ENCODE results near the gene HECW1. TPM values are rescaled to one million over a fixed set of nuclear protein-coding genes. Genes with fewer than 3 reads are reported as not detected.
"Not testable (repeated sequence)": the region's sequence is repeated elsewhere in the genome, so short reads cannot be mapped to it uniquely, and the experiment has no call there.

The HECW1 gene
- total RNA-seq, 6 donors from 2014 or later: 0.10 to 1.0 (median 0.76) TPM; not detected in 1

DNA sequence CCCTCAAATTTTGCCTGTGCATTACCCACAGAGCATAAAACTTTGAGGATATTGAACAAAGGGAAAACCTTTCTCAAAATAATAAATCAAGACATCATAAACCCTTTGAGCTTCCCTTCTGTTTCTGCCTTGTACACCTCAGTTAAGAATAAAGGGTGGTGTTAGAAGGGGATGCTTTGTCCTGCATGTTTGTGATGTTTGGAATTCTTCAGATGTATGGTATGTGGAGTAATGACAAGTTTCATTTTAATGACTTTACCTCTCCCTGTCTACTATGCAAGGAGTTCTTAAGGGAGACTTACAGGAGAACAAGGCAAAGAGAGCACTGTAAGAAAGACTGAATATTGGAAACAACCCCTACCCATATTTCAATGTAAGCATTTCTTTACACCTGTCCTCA is 99.2 kb downstream of the HECW1 start:
- Histone ChIP-seq H3K27me3 (no peaks in the 10 kb centered on the region), H3K27ac (no peak overlapping the region), H3K4me3 (no peak overlapping the region), H3K9me3 (no peaks in the 10 kb centered on the region), H3K36me3 (no peaks in the 10 kb centered on the region), H3K4me1 (no peaks in the 10 kb centered on the region)
- no peak for DNase-seq
- TF ChIP-seq POLR2AphosphoS5 (IDR thresholded peaks at IDR 0.05): no peak
- TF ChIP-seq, protein P1, sequence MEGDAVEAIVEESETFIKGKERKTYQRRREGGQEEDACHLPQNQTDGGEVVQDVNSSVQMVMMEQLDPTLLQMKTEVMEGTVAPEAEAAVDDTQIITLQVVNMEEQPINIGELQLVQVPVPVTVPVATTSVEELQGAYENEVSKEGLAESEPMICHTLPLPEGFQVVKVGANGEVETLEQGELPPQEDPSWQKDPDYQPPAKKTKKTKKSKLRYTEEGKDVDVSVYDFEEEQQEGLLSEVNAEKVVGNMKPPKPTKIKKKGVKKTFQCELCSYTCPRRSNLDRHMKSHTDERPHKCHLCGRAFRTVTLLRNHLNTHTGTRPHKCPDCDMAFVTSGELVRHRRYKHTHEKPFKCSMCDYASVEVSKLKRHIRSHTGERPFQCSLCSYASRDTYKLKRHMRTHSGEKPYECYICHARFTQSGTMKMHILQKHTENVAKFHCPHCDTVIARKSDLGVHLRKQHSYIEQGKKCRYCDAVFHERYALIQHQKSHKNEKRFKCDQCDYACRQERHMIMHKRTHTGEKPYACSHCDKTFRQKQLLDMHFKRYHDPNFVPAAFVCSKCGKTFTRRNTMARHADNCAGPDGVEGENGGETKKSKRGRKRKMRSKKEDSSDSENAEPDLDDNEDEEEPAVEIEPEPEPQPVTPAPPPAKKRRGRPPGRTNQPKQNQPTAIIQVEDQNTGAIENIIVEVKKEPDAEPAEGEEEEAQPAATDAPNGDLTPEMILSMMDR (IDR thresholded peaks at IDR 0.05): no peak
- TF ChIP-seq EP300 (IDR thresholded peaks at IDR 0.05): no peak
- no peak for TF ChIP-seq POLR2A (IDR thresholded peaks at IDR 0.05)
- ATAC-seq (ENCODE audit: low FRiP score in 2 of 2): no peak

DNA sequence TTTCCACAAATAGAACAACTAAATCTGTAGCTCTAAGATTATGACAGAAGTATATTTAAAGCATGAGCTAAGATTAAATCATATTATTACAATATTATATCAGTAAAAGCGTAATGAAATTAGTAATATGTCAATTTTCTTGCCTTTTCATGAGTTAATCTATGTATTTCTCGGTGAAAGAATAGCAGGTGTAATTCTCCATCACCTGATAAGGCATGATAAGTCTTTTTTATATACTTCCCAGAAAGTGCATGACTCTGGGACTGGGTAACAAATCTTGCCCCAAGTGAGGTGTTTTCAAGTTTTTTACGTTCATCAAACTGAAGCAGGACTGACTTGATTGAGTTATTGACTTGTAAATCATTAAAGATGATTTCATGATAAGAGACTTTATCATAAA is 100.5 kb downstream of the HECW1 start:
- WGBS, 2 donors: 78 to 81% methylated on average over 3 of the region's 3 CpGs
- DNase-seq: no peak
- H3K27ac ChIP-seq: no peak overlapping the region
- no peak overlapping the region for H3K4me3 ChIP-seq
- TF ChIP-seq, protein P1 (IDR thresholded peaks at IDR 0.05): no peak
- TF ChIP-seq POLR2AphosphoS5 (IDR thresholded peaks at IDR 0.05) (no peak), POLR2A (IDR thresholded peaks at IDR 0.05) (no peak), EP300 (IDR thresholded peaks at IDR 0.05) (no peak)
- H3K27me3 ChIP-seq: no peaks in the 10 kb centered on the region
- ATAC-seq (ENCODE audit: low FRiP score in 2 of 2): no peak
- H3K9me3 ChIP-seq: no peaks in the 10 kb centered on the region
- H3K4me1 ChIP-seq: no peaks in the 10 kb centered on the region
- no peaks in the 10 kb centered on the region for H3K36me3 ChIP-seq

DNA sequence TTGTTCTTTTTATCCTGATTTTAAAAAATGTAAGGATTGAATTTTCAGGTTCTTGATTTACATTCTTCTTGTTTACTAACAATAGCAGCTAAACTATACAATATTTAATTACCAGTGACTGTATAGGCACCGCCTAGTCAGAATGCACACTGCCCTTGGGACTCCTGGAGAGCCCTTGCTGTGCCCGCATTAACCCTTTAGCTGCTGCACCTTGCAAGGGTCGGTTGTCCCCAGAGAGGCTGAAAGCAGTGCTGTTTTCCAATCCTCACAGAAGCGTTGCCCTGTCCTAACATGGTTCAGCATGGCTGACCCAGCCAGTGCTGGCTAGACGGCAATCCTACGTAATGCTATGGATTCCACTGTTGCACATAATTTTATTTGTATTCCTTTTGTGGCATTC is 102.6 kb downstream of the HECW1 start:
- Histone ChIP-seq H3K36me3 (no peaks in the 10 kb centered on the region), H3K4me1 (no peaks in the 10 kb centered on the region), H3K27ac (no peak overlapping the region), H3K9me3 (no peaks in the 10 kb centered on the region), H3K27me3 (no peaks in the 10 kb centered on the region), H3K4me3 (no peak overlapping the region)
- no peak for ATAC-seq (ENCODE audit: low FRiP score in 2 of 2)
- 72 to 74% methylated on average over 6 of the region's 6 CpGs for WGBS, 2 donors
- DNase-seq: no peak
- TF ChIP-seq POLR2AphosphoS5 (IDR thresholded peaks at IDR 0.05) (no peak), EP300 (IDR thresholded peaks at IDR 0.05) (no peak), POLR2A (IDR thresholded peaks at IDR 0.05) (no peak)
- TF ChIP-seq, protein P1 (IDR thresholded peaks at IDR 0.05): no peak

DNA sequence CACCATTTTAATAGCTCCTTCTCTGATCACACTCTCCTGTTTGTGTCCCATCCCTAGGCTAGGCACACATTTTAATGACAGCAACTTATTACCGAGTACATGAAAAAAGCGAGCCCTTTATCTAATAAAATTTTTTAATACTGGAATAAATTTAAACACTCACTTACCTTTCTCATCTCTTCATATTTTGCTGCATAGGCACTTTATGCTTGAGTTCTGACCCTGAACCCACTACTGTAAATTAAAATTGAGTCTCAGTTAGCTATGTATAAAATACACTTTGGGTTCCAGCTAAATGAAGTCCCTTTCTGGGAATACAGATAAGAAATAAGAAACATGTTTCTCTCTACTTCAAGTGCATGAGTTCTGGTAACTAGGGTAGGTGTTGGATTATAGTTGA is 104.6 kb downstream of the HECW1 start:
- no peaks in the 10 kb centered on the region for H3K4me1 ChIP-seq

DNA sequence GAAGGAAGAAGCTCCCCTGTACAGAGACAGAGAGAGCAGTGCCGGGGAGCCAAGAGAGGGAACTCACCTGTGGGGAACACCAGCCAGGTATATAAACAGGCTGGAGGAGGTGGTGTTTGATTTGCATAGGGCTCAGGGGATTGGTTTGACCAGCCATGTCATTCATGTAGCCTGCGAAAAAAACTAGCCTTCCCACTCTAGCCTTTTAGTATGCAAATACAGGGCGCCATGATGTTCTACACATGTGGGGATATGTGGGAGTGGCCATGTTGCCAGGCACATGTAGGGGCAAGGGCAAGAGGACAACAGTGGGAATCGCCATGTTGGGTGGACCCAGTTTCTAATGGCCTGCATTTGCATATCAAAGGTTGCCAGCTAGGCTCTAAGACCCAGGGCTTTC is 106.5 kb downstream of the HECW1 start:
- not testable (repeated sequence) for ATAC-seq (ENCODE audit: low FRiP score in 2 of 2); H3K9me3 ChIP-seq; H3K27me3 ChIP-seq; DNase-seq; H3K4me1 ChIP-seq; H3K27ac ChIP-seq; H3K36me3 ChIP-seq; H3K4me3 ChIP-seq
- 89 to 94% methylated on average over 4 of the region's 4 CpGs for WGBS, 2 donors

More for the DNA sequence above, 104.6 kb downstream of the HECW1 start:
- no peak overlapping the region for H3K27ac ChIP-seq
- H3K36me3 ChIP-seq: no peaks in the 10 kb centered on the region
- no peak overlapping the region for H3K4me3 ChIP-seq
- TF ChIP-seq POLR2AphosphoS5 (IDR thresholded peaks at IDR 0.05) (no peak), EP300 (IDR thresholded peaks at IDR 0.05) (no peak)
- 96 to 98% methylated on average over 2 of the region's 2 CpGs for WGBS, 2 donors
- DNase-seq: no peak
- H3K9me3 ChIP-seq: no peaks in the 10 kb centered on the region
- no peak for ATAC-seq (ENCODE audit: low FRiP score in 2 of 2)
- no peaks in the 10 kb centered on the region for H3K27me3 ChIP-seq

DNA sequence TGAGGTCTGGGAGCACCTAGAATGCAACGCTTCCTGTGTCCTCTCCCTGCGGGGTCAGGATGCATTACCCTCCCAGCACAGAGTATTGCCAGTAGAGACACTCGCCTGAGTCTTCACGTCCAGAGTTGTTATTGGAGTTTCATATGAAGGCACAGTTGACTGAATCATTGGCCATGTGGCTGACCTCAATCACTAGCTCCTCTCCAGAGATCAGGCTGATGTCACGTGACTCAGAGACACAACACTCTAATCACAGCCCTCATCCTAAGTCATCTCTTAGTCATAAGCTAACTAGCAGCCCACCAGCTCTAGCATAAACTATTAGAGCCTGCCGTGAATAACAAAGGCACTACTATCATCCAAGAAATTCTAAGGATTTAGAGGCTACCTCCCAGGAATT is 107.8 kb downstream of the HECW1 start:
- H3K27me3 ChIP-seq: no peaks in the 10 kb centered on the region
- 87 to 89% methylated on average over 6 of the region's 6 CpGs for WGBS, 2 donors
- no peaks in the 10 kb centered on the region for H3K36me3 ChIP-seq
- H3K27ac ChIP-seq: no peak overlapping the region
- no peaks in the 10 kb centered on the region for H3K9me3 ChIP-seq
- TF ChIP-seq POLR2AphosphoS5 (IDR thresholded peaks at IDR 0.05) (no peak), POLR2A (IDR thresholded peaks at IDR 0.05) (no peak), EP300 (IDR thresholded peaks at IDR 0.05) (no peak)
- TF ChIP-seq, protein P1 (IDR thresholded peaks at IDR 0.05): no peak
- no peak overlapping the region for H3K4me3 ChIP-seq
- no peak for ATAC-seq (ENCODE audit: low FRiP score in 2 of 2)
- no peak for DNase-seq
- no peaks in the 10 kb centered on the region for H3K4me1 ChIP-seq

Measured in upper lobe of left lung (tissue), 6 donors.